Karpas-422 (cell line): ENCODE results near the gene LMX1A. TPM values are rescaled to one million over a fixed set of nuclear protein-coding genes. Genes with fewer than 3 reads are reported as not detected.

ENCODE experiments used
- DNase-seq: peaks from one replicate; pipeline ENCODE4 v3.0.0-alpha.2; 2015
- H2AFZ ChIP-seq: fragments of 200-600 bp; sonication (generic); 2 replicates; pipeline ENCODE4 v1.6.1; 2014; ENCODE audit warnings: antibody characterized with exemption, low read length, mixed read lengths
- H3K27ac ChIP-seq: fragments of 200-600 bp; sonication (generic); 2 replicates; pipeline ENCODE4 v1.5.1; 2014; ENCODE audit warnings: mild to moderate bottlenecking, low read length, moderate library complexity
- H3K27me3 ChIP-seq: fragments of 200-600 bp; sonication (generic); 2 replicates; pipeline ENCODE4 v1.6.1; 2014; ENCODE audit warnings: low read length, mixed read lengths
- H3K36me3 ChIP-seq: fragments of 200-600 bp; sonication (generic); 2 replicates; pipeline ENCODE4 v1.6.1; 2014; ENCODE audit warnings: low read length, mixed read lengths; ENCODE audit not compliant: insufficient read depth
- H3K4me1 ChIP-seq: fragments of 200-600 bp; sonication (generic); 2 replicates; pipeline ENCODE4 v1.6.1; 2014; ENCODE audit warnings: mild to moderate bottlenecking, low read length, mixed read lengths
- H3K4me2 ChIP-seq: fragments of 200-600 bp; sonication (generic); 2 replicates; pipeline ENCODE4 v1.6.1; 2014; ENCODE audit warnings: low read length, low read depth, mild to moderate bottlenecking; ENCODE audit not compliant: poor library complexity, severe bottlenecking
- H3K4me3 ChIP-seq: fragments of 200-600 bp; sonication (generic); 2 replicates; pipeline ENCODE4 v1.5.1; 2014; ENCODE audit warnings: mild to moderate bottlenecking, antibody characterized with exemption, low read length, mixed read lengths
- H3K79me2 ChIP-seq: fragments of 200-600 bp; sonication (generic); 2 replicates; pipeline ENCODE4 v1.6.1; 2014; ENCODE audit warnings: mild to moderate bottlenecking, low read length, mixed read lengths
- H3K9ac ChIP-seq: fragments of 200-600 bp; sonication (generic); 2 replicates; pipeline ENCODE4 v1.6.0; 2014; ENCODE audit warnings: low read length
- H3K9me2 ChIP-seq: fragments of 200-600 bp; sonication (generic), shearing (Covaris generic); replicated peaks from 2 replicates; pipeline ENCODE4 v1.6.0; 2014; ENCODE audit warnings: mild to moderate bottlenecking, low read length, moderate library complexity; ENCODE audit not compliant: insufficient read depth
- H3K9me3 ChIP-seq: fragments of 300-700, 200-600 bp; sonication (generic); 2 replicates; pipeline ENCODE4 v1.6.1; 2014; ENCODE audit warnings: low read length, mixed read lengths
- H4K20me1 ChIP-seq: fragments of 200-600 bp; sonication (generic); 2 replicates; pipeline ENCODE4 v1.6.1; 2014; ENCODE audit warnings: mild to moderate bottlenecking, antibody characterized with exemption, low read length, low read depth; ENCODE audit not compliant: insufficient read depth
- total RNA-seq: library from RNA; depleted of rRNA; stranded (reverse); fragments of >200 nt; shearing (Covaris generic); gene quantifications from 2 replicates; pipeline ENCODE4 v1.2.3, GENCODE V29; 2014; ENCODE audit warnings: low replicate concordance; rRNA removed

Gene LMX1A
- total RNA-seq: not detected in 2 replicates

GRCh38 chr1:165355977-165356811, at the start of gene LMX1A:
Gene LMX1A, minus strand, starts transcription at chr1:165356715. Its CDS starts 1,156 bp downstream, at chr1:165355559.
- no peaks in the 10 kb centered on the region for H3K4me1 ChIP-seq
- no peak within 1 kb of the TSS for H2AFZ ChIP-seq
- H4K20me1 ChIP-seq: no peaks in the 10 kb centered on the region
- no peak within 1 kb of the TSS for H3K4me3 ChIP-seq
- no peak within 1 kb of the TSS for H3K27ac ChIP-seq
- no peaks in the 10 kb centered on the region for H3K9me3 ChIP-seq
- no peaks in the 10 kb centered on the region for H3K79me2 ChIP-seq
- H3K9ac ChIP-seq: no peak within 1 kb of the TSS
- no peaks in the 10 kb centered on the region for H3K27me3 ChIP-seq
- no peaks in the 10 kb centered on the region for H3K9me2 ChIP-seq
- no peaks in the 10 kb centered on the region for H3K36me3 ChIP-seq
- DNase-seq: no peak
- no peak within 1 kb of the TSS for H3K4me2 ChIP-seq

DNA sequence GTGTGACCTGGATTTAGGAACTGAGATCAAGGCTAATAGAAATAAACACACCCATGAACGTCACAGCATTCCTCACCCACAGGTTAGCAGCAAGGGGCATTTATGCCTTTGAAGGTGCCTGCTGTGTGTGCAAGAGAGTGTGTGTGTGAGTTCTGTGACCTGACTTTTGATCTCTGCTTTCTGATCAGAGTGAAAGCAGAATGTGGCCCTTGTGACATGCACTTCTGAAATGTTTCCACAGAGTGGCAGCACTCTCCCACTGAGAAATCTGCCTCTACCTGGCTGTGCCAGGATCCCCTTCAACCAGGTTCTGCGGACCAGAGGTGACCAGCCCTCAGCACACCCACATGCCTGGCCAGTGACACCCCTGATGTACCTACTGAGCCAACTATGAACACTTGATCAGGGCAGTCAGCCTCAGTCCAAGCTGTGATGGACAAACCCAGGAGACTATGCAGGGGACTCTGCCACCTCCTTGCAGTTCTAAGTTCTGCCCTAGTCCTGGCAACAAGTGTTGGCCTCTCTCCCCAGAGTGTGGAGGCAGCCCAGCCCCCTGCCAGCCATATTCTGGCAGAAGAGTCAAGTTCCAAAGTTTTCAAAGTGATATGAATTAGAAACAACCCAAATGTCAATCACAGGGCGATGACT, 47.4 kb upstream of the LMX1A start:
- Histone ChIP-seq H3K4me3 (no peak overlapping the region), H3K9ac (no peak overlapping the region), H3K27ac (no peak overlapping the region), H3K27me3 (no peaks in the 10 kb centered on the region), H3K79me2 (no peaks in the 10 kb centered on the region), H4K20me1 (no peaks in the 10 kb centered on the region), H2AFZ (no peak overlapping the region), H3K9me3 (no peaks in the 10 kb centered on the region), H3K36me3 (no peaks in the 10 kb centered on the region), H3K4me2 (no peak overlapping the region), H3K9me2 (no peaks in the 10 kb centered on the region), H3K4me1 (no peaks in the 10 kb centered on the region)
- peak; percentile 70 for DNase-seq

GRCh38 chr1:165402517-165403111, 46.1 kb upstream of the LMX1A start:
- no peaks in the 10 kb centered on the region for H3K4me1 ChIP-seq
- H3K4me2 ChIP-seq: no peak overlapping the region
- H2AFZ ChIP-seq: no peak overlapping the region
- H3K27me3 ChIP-seq: no peaks in the 10 kb centered on the region
- DNase-seq: no peak
- H3K9me3 ChIP-seq: no peaks in the 10 kb centered on the region
- no peak overlapping the region for H3K9ac ChIP-seq
- no peak overlapping the region for H3K4me3 ChIP-seq
- no peak overlapping the region for H3K27ac ChIP-seq
- no peaks in the 10 kb centered on the region for H3K79me2 ChIP-seq
- no peaks in the 10 kb centered on the region for H3K36me3 ChIP-seq
- H4K20me1 ChIP-seq: no peaks in the 10 kb centered on the region
- no peaks in the 10 kb centered on the region for H3K9me2 ChIP-seq

DNA sequence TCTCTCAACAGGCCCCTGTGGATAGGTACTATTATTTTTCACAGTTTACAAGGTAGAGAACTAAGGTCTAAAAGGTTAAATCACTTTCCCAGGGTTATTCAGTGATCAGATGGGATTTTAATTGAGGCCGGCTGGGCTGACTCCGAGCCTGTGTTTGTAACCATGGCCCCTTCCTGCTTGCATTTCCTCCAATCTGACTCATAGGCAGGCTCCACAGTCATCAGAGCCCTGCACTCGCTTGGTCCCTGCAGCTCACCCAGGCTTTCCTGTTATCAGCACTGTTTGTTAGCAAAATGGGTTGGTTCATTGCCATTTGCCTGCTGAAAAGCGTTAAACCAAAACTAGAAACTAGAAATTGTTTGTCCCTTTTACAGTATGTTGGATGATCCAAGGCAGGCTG, 41.4 kb upstream of the LMX1A start:
- no peaks in the 10 kb centered on the region for H3K9me3 ChIP-seq
- DNase-seq: no peak
- no peak overlapping the region for H3K27ac ChIP-seq
- no peaks in the 10 kb centered on the region for H3K36me3 ChIP-seq
- H3K4me2 ChIP-seq: no peak overlapping the region
- H3K79me2 ChIP-seq: no peaks in the 10 kb centered on the region
- H3K27me3 ChIP-seq: no peaks in the 10 kb centered on the region
- H3K9ac ChIP-seq: no peak overlapping the region
- peaks cover 19% of the 10 kb centered on the region for H3K4me1 ChIP-seq
- H3K4me3 ChIP-seq: no peak overlapping the region
- peaks cover 5% of the 10 kb centered on the region; the same call in 1 of the 2 replicates for H4K20me1 ChIP-seq
- H2AFZ ChIP-seq: no peak overlapping the region
- no peaks in the 10 kb centered on the region for H3K9me2 ChIP-seq

GRCh38 chr1:165395901-165396300, 39.4 kb upstream of the LMX1A start:
- H3K36me3 ChIP-seq: no peaks in the 10 kb centered on the region
- H4K20me1 ChIP-seq: peaks cover 5% of the 10 kb centered on the region; the same call in 1 of the 2 replicates
- peaks cover 19% of the 10 kb centered on the region for H3K4me1 ChIP-seq
- H3K27ac ChIP-seq: no peak overlapping the region
- H3K79me2 ChIP-seq: no peaks in the 10 kb centered on the region
- no peak overlapping the region for H3K4me2 ChIP-seq
- no peak overlapping the region for H3K4me3 ChIP-seq
- DNase-seq: no peak
- H3K9ac ChIP-seq: no peak overlapping the region
- H3K9me3 ChIP-seq: no peaks in the 10 kb centered on the region
- H2AFZ ChIP-seq: no peak overlapping the region
- no peaks in the 10 kb centered on the region for H3K9me2 ChIP-seq
- H3K27me3 ChIP-seq: no peaks in the 10 kb centered on the region

GRCh38 chr1:165395478-165395877, 39.0 kb upstream of the LMX1A start:
- Histone ChIP-seq H3K79me2 (no peaks in the 10 kb centered on the region), H3K4me2 (no peak overlapping the region), H3K9me3 (no peaks in the 10 kb centered on the region), H3K9ac (no peak overlapping the region), H3K36me3 (no peaks in the 10 kb centered on the region), H4K20me1 (peaks cover 5% of the 10 kb centered on the region; the same call in 1 of the 2 replicates), H2AFZ (no peak overlapping the region), H3K4me3 (no peak overlapping the region), H3K9me2 (no peaks in the 10 kb centered on the region), H3K4me1 (peaks cover 19% of the 10 kb centered on the region), H3K27me3 (no peaks in the 10 kb centered on the region), H3K27ac (no peak overlapping the region)
- no peak for DNase-seq

DNA sequence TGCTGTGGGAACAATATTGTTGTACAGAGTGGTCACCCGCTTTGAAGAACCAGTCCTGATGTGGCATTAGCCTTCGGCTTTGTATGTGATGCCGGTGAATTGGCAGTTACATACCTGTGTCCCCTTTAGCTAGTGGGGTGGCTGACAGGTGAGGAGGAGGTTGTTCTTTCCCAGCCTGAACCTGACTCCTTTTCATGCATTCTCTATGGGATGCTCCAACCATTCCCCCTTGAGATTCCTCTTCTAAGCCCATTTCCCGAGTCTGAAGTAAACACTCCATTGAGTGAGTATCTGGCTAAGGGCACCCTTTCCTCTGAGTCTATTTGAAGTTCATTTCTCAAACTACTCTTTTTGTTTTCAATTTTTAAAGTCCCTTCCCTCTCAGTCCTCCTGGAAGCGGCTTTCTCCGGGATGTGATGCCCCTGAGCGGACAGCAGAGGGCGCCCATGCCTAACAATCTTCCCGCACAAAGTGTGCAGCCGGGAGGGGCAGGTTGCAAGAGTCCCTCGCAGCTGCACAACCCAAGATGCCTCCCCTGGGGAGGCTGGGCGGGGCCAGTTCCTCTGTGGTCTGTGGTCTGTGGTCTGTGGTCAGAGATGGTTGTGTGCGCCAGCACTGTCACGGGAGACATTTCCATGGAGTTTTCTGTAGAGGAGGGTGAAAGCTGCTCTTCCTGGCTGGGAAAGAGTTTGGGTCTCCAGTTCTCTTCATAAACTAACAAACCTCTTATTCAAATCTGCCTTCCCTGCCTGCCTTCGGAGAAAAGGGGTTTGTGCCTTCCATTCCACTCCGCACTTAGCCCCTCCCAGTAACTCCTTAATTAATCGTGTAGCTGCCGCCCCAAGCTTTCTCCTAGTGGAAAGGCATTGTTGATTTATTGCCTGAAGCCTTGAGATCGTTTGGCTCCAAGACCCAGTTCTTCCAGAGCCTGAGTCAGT, 36.4 kb upstream of the LMX1A start:
- no peaks in the 10 kb centered on the region for H3K27me3 ChIP-seq

More for the DNA sequence above, 36.4 kb upstream of the LMX1A start:
- Histone ChIP-seq H3K4me3 (no peak overlapping the region), H3K9ac (no peak overlapping the region), H3K79me2 (no peaks in the 10 kb centered on the region), H3K9me2 (no peaks in the 10 kb centered on the region), H3K27ac (no peak overlapping the region), H2AFZ (no peak overlapping the region), H3K4me1 (peaks cover 19% of the 10 kb centered on the region), H3K4me2 (peak overlapping the region; percentile 34), H4K20me1 (peaks cover 5% of the 10 kb centered on the region; the same call in 1 of the 2 replicates), H3K36me3 (no peaks in the 10 kb centered on the region), H3K9me3 (no peaks in the 10 kb centered on the region)
- peak; percentile 91 for DNase-seq
